Activated T-helper 1 cell treated with anti-CD3 and anti-CD28 coated beads, Interleukin-2, amount 50 U/mL, for 16 hours (primary cell): ENCODE data around the gene GPX3.

ENCODE experiments used
- DNase-seq, 2 donors: peaks; one replicate each; pipeline ENCODE4 v3.0.0-alpha.2; 2020; ENCODE audit warnings: low read depth in 1 of 2, low spot score in 1 of 2

Gene GPX3

DNA sequence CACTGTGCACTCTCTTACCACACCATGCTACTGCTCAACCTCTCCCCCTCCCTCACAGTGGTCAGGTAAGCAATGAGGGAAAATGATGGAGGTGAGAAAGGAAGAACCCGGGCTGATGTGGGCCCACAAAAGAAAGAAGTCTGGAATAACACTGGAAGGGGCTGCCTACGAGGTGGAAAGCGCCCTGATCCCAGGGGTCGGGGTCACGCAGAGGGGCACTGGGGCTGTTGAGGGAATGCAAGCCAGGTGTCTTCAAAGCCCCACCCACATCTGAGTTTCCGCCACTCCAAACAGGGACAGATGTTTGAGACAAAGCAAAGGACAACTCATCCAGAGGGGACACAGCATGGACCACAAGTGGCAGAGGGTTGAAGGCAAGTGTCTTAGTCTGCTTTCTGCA, 56.2 kb downstream of the GPX3 start:
- DNase-seq = no peak

DNA sequence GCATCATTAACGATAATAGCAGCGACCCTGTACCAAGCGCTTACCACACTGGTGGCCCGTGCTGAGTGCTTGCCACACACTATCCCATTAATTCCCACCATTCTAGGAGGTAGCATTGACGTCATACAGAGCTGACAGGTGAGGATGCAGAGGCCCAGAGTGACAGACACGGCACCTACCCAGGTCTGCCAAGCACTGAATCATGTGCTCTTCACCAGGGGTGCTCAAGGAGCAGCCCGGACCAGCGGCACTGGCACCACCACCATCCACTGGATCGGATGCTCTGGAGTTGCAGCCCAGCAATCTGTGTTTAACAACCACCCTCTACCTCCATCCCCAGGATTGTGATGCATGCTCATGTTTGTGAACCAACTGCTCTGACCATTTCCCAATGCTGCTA, 57.0 kb downstream of the GPX3 start:
- DNase-seq = no peak

DNA sequence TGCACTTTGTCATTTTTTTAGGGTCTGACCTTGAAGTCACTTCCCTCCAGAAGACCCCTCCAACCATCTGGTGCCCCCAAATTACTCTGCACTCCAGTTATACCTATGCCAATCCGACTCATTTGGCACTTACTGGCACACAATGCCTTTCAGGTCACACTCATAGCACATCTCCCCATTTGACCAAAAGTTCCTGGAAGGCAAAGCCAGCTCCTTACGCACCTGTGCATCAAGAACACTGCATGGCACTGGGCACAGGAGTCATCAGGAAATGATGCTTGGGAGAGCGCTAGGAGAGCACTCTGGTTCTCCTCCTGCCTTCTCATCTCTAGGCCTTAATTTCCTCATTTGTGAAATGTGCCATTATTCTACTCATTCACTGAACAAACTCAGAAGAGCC, 57.6 kb downstream of the GPX3 start:
- DNase-seq = no peak
